ENCODE measurements around the gene PLXNA2. TPM values are rescaled to one million over a fixed set of nuclear protein-coding genes. Genes with fewer than 3 reads are reported as not detected.

Gene PLXNA2
- polyA plus RNA-seq, 1 of the 3 experiments (the other 2 are of a cell fraction), result 8.5 TPM

GRCh38 chr1:208165659-208166058 lies 78.5 kb downstream of the PLXNA2 start (continued):
- TF ChIP-seq ZBTB33 (IDR thresholded peaks at IDR 0.05; ENCODE audit: borderline replicate concordance, low read depth) (no peak), CHD2 (IDR thresholded peaks at IDR 0.05; ENCODE audit: low read length, partially characterized antibody) (no peak), FOSL2 (IDR thresholded peaks at IDR 0.05; ENCODE audit: borderline replicate concordance, low read depth) (peak; percentile 12; the same call in 1 of the 2 replicates), FOXM1 (IDR thresholded peaks at IDR 0.05; ENCODE audit: low read depth) (no peak), EZH2phosphoT487 (IDR thresholded peaks at IDR 0.05; ENCODE audit: borderline replicate concordance, low read depth) (no peak)
- TF ChIP-seq, protein P1, sequence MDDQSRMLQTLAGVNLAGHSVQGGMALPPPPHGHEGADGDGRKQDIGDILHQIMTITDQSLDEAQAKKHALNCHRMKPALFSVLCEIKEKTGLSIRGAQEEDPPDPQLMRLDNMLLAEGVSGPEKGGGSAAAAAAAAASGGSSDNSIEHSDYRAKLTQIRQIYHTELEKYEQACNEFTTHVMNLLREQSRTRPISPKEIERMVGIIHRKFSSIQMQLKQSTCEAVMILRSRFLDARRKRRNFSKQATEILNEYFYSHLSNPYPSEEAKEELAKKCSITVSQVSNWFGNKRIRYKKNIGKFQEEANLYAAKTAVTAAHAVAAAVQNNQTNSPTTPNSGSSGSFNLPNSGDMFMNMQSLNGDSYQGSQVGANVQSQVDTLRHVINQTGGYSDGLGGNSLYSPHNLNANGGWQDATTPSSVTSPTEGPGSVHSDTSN (IDR thresholded peaks at IDR 0.05), result peak; percentile 17; the same call in 1 of the 2 replicates

GRCh38 chr1:208164609-208165008 lies 79.6 kb downstream of the PLXNA2 start:
- POLR2A ChIA-PET, result no interaction called here
- no peaks in the 10 kb centered on the region for H3K27me3 ChIP-seq (ENCODE audit: insufficient read depth)
- no peaks in the 10 kb centered on the region for H3K9me3 ChIP-seq
- CTCF ChIA-PET, result interaction anchor here (1.1 to 1.6 kb wide), 3 partner anchors 50 to 1190 kb away, joined by 3 read pairs; no protein-coding TSS in a partner anchor
- DNase-seq, result no peak
- whole genome bisulfite sequencing (ENCODE audit: low lambda C conversion rate), result 84% methylated on average over 12 of the region's 12 CpGs
- H3K4me2 ChIP-seq, result no peak overlapping the region
- peaks cover 27% of the 10 kb centered on the region for H3F3A ChIP-seq (replicated peaks; ENCODE audit: insufficient read depth)
- peaks cover 3 to 4% of the 10 kb centered on the region in 2 experiments for H3K36me3 ChIP-seq (replicated peaks in 1 of 2; ENCODE audit: control insufficient read depth in 1 of 2, insufficient read depth in 2 of 2, low read length in 1 of 2)
- no peaks in the 10 kb centered on the region for H4K20me1 ChIP-seq (ENCODE audit: insufficient read depth)
- no peak overlapping the region; a peak in 1 of 4 replicates for H3K27ac ChIP-seq (ENCODE audit: low read depth in 2 of 2, low read length in 1 of 2)
- H3K9me2 ChIP-seq, result no peaks in the 10 kb centered on the region
- no peak overlapping the region for H3K9ac ChIP-seq
- H3K79me2 ChIP-seq (ENCODE audit: insufficient read depth), result peaks cover 48% of the 10 kb centered on the region
- no peak for TF ChIP-seq MAX (IDR thresholded peaks at IDR 0.05; ENCODE audit: low read depth)
- no peak for TF ChIP-seq RXRA (IDR thresholded peaks at IDR 0.05; ENCODE audit: borderline replicate concordance, low read depth)
- TF ChIP-seq, protein P1 (IDR thresholded peaks at IDR 0.05), result no peak
- TF ChIP-seq YY1 (IDR thresholded peaks at IDR 0.05; ENCODE audit: low read depth), result no peak
- no peak for TF ChIP-seq JUND (IDR thresholded peaks at IDR 0.05)
- TF ChIP-seq MXI1 (IDR thresholded peaks at IDR 0.05; ENCODE audit: low read depth, low read length), result no peak
- no peak for TF ChIP-seq MEF2A (IDR thresholded peaks at IDR 0.05; ENCODE audit: borderline replicate concordance, low read depth)
- TF ChIP-seq FOSL2 (IDR thresholded peaks at IDR 0.05; ENCODE audit: borderline replicate concordance, low read depth), result no peak
- TF ChIP-seq, protein P2, sequence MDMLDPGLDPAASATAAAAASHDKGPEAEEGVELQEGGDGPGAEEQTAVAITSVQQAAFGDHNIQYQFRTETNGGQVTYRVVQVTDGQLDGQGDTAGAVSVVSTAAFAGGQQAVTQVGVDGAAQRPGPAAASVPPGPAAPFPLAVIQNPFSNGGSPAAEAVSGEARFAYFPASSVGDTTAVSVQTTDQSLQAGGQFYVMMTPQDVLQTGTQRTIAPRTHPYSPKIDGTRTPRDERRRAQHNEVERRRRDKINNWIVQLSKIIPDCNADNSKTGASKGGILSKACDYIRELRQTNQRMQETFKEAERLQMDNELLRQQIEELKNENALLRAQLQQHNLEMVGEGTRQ (IDR thresholded peaks at IDR 0.05; ENCODE audit: borderline replicate concordance, low read depth, low read length), result no peak
- TF ChIP-seq GABPA (IDR thresholded peaks at IDR 0.05; ENCODE audit: low read depth), result no peak
- no peak for TF ChIP-seq POLR2AphosphoS5 (IDR thresholded peaks at IDR 0.05; ENCODE audit: low read depth, low read length)
- TF ChIP-seq RFX5 (IDR thresholded peaks at IDR 0.05; ENCODE audit: low read length), result no peak
- no peak for TF ChIP-seq RCOR1 (IDR thresholded peaks at IDR 0.05; ENCODE audit: low read length)
- no peak for TF ChIP-seq NFIC (IDR thresholded peaks at IDR 0.05; ENCODE audit: borderline replicate concordance)
- no peak for TF ChIP-seq SIN3A (IDR thresholded peaks at IDR 0.05; ENCODE audit: borderline replicate concordance, low read depth, low read length)
- no peak for TF ChIP-seq CTCF (IDR thresholded peaks at IDR 0.05)
- TF ChIP-seq NRF1 (IDR thresholded peaks at IDR 0.05; ENCODE audit: low read depth, low read length), result no peak
- H3K4me1 ChIP-seq (ENCODE audit: control insufficient read depth in 1 of 2, insufficient read depth in 2 of 2, low read depth in 1 of 2, low read length in 1 of 2), result peaks cover 41 to 91% of the 10 kb centered on the region in 2 experiments
- no peak overlapping the region for H2AFZ ChIP-seq (ENCODE audit: low read depth)
- no peak overlapping the region for H3K4me3 ChIP-seq (ENCODE audit: low read depth in 2 of 2, low read length in 1 of 2)

Data from SK-N-SH (cell line).